GM12874 (cell line): ENCODE measurements around the gene GPRIN3.
A peak's percentile ranks its signal among the peaks of the same experiment; 100 is the strongest.

Source experiments
- TF ChIP-seq, protein P1 (sequence below): IDR thresholded peaks from 2 replicates; pipeline ENCODE4 v1.5.1; 2011; ENCODE audit warnings: low read depth, mild to moderate bottlenecking, control low read depth, low read length, moderate library complexity; ENCODE audit not compliant: insufficient read depth

GPRIN3 gene

DNA sequence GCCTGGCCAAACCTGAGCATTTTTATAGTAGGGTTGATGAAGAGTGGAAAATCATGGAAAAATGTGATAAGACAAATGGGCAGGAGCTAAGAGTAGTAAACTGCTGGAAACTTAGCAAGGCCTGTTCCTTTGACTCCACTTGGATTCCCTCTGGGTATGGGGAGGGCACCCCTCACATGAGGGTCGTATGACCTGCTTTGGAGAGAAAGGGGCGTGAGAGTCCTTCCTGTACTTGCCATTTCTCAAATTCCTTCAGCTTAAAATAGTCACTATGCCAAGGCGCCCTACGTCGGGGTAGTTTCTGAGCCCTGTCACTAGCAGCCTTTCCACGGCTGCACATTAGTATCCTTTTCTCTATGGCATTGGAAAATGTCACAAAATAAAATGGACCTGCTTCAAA is 49.1 kb downstream of the GPRIN3 start:
- TF ChIP-seq, protein P1, sequence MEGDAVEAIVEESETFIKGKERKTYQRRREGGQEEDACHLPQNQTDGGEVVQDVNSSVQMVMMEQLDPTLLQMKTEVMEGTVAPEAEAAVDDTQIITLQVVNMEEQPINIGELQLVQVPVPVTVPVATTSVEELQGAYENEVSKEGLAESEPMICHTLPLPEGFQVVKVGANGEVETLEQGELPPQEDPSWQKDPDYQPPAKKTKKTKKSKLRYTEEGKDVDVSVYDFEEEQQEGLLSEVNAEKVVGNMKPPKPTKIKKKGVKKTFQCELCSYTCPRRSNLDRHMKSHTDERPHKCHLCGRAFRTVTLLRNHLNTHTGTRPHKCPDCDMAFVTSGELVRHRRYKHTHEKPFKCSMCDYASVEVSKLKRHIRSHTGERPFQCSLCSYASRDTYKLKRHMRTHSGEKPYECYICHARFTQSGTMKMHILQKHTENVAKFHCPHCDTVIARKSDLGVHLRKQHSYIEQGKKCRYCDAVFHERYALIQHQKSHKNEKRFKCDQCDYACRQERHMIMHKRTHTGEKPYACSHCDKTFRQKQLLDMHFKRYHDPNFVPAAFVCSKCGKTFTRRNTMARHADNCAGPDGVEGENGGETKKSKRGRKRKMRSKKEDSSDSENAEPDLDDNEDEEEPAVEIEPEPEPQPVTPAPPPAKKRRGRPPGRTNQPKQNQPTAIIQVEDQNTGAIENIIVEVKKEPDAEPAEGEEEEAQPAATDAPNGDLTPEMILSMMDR: no peak

DNA sequence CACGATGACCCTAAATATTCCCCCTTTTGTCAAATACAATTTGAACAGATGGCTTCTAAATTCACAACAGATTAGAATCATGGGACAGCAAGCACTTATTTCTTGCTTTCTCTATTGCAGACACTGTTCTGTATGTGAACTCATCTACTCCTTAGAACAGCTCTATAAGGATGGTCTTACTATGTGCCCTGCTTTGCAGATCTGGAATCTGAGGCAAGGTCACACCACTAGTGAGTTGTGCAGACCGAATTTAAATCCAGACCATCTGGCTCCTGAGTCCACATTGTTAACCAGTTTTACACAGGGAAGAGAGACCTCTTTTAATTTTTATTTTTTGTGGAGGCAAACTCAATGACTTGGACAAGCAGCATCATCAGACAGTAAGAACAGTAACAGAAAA is 50.2 kb downstream of the GPRIN3 start:
- TF ChIP-seq, protein P1: no peak

DNA sequence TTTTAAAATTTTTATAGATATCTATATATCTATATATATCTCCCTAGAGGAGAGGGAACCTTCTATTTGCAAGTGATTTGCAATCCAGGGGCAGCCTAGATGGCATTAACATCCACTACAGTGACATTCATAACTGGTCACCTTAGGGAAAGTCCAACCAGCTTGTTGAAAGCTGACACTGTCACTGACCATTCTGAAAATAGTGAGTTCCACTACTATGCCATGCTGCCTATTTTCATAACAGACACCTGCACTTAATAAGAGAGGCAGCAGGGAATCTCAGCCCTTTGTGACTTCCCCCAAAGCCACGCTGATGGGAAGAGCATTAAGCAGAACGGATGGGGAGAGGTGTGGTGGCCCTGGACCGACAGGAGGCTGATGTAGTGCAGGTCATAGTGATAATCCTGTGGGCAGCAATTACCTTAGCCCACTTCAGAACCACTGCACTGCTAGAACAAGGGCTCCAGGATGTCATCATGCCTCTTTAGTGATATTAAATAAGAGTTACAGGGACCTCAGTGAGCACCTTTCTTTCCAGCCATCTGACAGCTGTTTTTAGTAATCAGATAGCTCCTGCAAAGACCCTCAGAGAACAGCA is 51.3 kb downstream of the GPRIN3 start:
- TF ChIP-seq, protein P1: no peak

DNA sequence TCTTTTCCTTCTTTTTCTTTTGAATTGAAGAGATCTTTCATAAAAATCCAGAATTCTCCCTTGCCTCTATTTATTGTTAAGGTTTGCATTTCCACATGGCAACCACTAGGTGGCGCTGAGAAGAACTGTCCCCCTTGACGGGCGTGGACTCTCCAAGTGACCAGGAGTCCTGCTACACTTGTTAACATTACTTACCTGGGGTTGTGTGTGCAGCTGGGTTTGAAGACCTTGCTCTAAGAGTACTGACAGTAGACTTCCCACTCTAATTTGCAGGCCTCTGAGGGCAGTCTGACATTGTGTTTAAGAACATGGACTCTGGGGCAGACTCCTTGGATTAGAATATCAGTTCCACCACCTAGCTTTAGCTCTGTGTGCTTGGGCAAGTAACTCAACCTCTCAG is 52.8 kb downstream of the GPRIN3 start:
- TF ChIP-seq, protein P1: peak; percentile 66

DNA sequence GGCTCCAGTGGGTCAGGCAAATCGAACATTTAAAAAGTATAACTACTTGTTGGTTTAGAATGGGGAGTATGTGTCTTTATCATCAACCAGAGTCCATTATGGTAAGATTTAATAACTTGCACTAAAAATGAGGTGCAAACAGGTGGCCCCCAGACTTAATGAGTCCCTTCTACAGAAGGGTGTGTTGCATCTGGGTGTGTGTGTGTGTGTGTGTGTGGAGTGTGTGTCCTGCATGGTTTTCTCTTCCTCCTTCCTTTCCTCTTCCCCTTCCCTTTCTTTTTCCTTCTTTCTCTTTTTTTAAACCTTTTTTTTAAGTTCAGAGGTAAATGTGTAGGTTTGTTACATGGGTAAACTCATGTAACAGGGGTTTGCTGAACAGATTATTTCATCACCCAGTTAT is 53.7 kb downstream of the GPRIN3 start:
- TF ChIP-seq, protein P1: no peak

DNA sequence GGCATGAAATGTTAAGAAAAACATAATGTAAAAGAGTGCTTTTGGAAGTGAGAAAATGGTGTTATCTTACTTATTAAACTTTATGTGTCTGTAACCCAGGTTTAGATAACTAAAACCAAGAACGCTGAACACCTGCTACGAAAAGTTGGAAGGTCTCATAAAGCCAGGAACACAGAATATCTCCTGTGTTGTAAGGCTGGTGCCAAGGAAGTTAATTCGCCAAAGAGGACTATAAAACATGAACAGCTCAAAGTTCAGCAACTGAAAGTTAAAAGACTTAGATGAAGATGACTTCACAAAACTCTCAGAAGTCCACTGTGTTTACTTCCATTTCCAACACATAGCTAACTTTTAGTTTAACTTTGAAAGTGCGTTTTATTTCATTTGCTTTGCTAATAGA is 54.3 kb downstream of the GPRIN3 start:
- TF ChIP-seq, protein P1: no peak

DNA sequence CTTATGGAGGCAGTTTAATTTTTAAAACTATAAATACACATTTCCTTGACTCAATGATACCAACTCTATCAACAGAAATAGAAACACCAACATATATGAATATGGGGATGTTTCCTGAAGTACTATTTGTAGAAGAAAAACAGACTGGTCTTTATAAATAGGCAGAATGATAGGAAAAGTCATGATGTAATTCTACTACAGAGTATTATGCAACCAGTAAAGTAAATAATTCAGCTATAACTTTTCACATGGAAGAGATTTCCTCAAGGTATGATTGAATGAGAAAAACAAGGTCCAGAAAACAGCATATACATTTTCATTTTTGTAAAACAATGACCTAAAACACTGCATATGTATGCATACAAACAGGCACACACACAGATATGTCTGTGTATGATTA is 56.2 kb downstream of the GPRIN3 start:
- TF ChIP-seq, protein P1: no peak
